Kidney (tissue), 14 donors: ENCODE results near the gene RTRAF. TPM values are rescaled to one million over a fixed set of nuclear protein-coding genes. Genes with fewer than 3 reads are reported as not detected.

Experiments
- DNase-seq, 5 donors: peaks; one replicate each; pipeline ENCODE4 v3.0.0-alpha.2; 2013 to 2020
- FAIRE-seq: peaks from 2 replicates; lab custom pipeline; 2012; peaks lifted over from hg19 to GRCh38; lab: Jason Lieb, UNC
- H3K27ac ChIP-seq, 2 donors: one replicate each; pipeline ENCODE4 v1.7.0; 2013; ENCODE audit warnings: low read depth in 2 of 2, low read length in 2 of 2, inconsistent platforms in 1 of 2
- H3K27me3 ChIP-seq: one replicate; pipeline ENCODE4 v1.7.1; 2013; ENCODE audit warnings: low read length, inconsistent platforms; ENCODE audit not compliant: control insufficient read depth, insufficient read depth
- H3K36me3 ChIP-seq, 3 donors: one replicate each; pipeline versions ENCODE4 v1.7.0 to v1.7.1; 2013; ENCODE audit warnings: low read length in 3 of 3, control low read depth in 1 of 3, inconsistent platforms in 1 of 3; ENCODE audit not compliant: insufficient read depth in 3 of 3, control insufficient read depth in 2 of 3
- H3K4me1 ChIP-seq, 3 donors: one replicate each; pipeline versions ENCODE4 v1.7.0 to v1.7.1; 2013; ENCODE audit warnings: low read length in 3 of 3, inconsistent platforms in 1 of 3, low read depth in 1 of 3; ENCODE audit not compliant: control insufficient read depth in 2 of 3, insufficient read depth in 2 of 3
- H3K4me3 ChIP-seq, 3 donors: one replicate each; pipeline versions ENCODE4 v1.7.0 to v1.8.1; 2013; ENCODE audit warnings: low read length in 3 of 3, control low read depth in 1 of 3, inconsistent platforms in 1 of 3
- H3K9ac ChIP-seq, 3 donors: one replicate each; pipeline versions ENCODE4 v1.7.0 to v1.7.1; 2013; ENCODE audit warnings: low read length in 3 of 3, control low read depth in 1 of 3, inconsistent platforms in 1 of 3
- H3K9me3 ChIP-seq, 3 donors: one replicate each; pipeline versions ENCODE4 v1.7.0 to v1.7.1; 2013; ENCODE audit warnings: low read length in 3 of 3, control low read depth in 1 of 3, inconsistent platforms in 1 of 3; ENCODE audit not compliant: control insufficient read depth in 2 of 3, insufficient read depth in 1 of 3
- CTCF ChIP-seq: IDR thresholded peaks from 3 replicates; pipeline ENCODE4 v1.5.1; 2012; ENCODE audit warnings: mild to moderate bottlenecking, moderate library complexity, borderline replicate concordance; ENCODE audit not compliant: insufficient read depth; ENCODE audit errors: extremely low read depth
- intact Hi-C: fragments of 100-400 bp; cut with DNase I; formaldehyde crosslinking; loops from one replicate; pipeline ENCODE4 v1.11.1; 2022
- polyA plus RNA-seq: library from polyadenylated mRNA; stranded (reverse); fragments of 350-450 nt; fragmentation: Illumina TruSeq; extraction: RNeasy Lipid Tissue Mini Kit (QIAGEN cat#74804); gene quantifications from one replicate; pipeline ENCODE4 v1.2.3, GENCODE V29; 2014; ENCODE audit warnings: low read depth, low replicate concordance; ENCODE audit not compliant: insufficient read depth
- total RNA-seq: library from RNA; stranded (reverse); fragmentation: NEBNext Ultra II Directional; extraction: Animal tissue kit (Norgen Biotek cat#: 25700); gene quantifications from one replicate; pipeline ENCODE4 v1.2.1, GENCODE V29; 2021
- donor health status: control.
- donor health status: control.
- donor health status: control.
- donor health status: control.
- donor health status: control.
- donor health status: DM: yes; HTN: yes; CAD: no.
- donor health status: Normal renal cell carcinoma (clear cell type).

The RTRAF gene
- total and polyA plus RNA-seq, 2 donors from 2014 or later, result 116 to 250 TPM

- Histone ChIP-seq H3K36me3 (peaks cover 0 to 17% (median 0%) of the 10 kb centered on the region in 3 donors), H3K9me3 (no peaks in the 10 kb centered on the region)
- no peak for FAIRE-seq
Observed at GRCh38 chr14:51990488-51990887, 1.1 kb downstream of the RTRAF start.

GRCh38 chr14:51993285-51993920 lies 4.1 kb downstream of the RTRAF start:
- no peak overlapping the region for H3K4me3 ChIP-seq
- H3K9me3 ChIP-seq, result no peaks in the 10 kb centered on the region
- TF ChIP-seq CTCF, result no peak
- no peak overlapping the region for H3K27ac ChIP-seq
- H3K36me3 ChIP-seq, result peaks cover 0 to 17% (median 5%) of the 10 kb centered on the region in 3 donors
- intact Hi-C loops, result no loop called here
- no peaks in the 10 kb centered on the region for H3K27me3 ChIP-seq
- FAIRE-seq (no peak), DNase-seq (no peak)
- peaks cover 0 to 5% (median 3%) of the 10 kb centered on the region in 3 donors for H3K4me1 ChIP-seq
- H3K9ac ChIP-seq, result no peak overlapping the region

More at GRCh38 chr14:51990488-51990887, 1.1 kb downstream of the RTRAF start:
- intact Hi-C loops, result no loop called here
- H3K4me3 ChIP-seq, result peak overlapping the region; percentile 59 to 99 (median 70)
- H3K4me1 ChIP-seq, result peaks cover 0 to 6% (median 3%) of the 10 kb centered on the region in 3 donors
- no peaks in the 10 kb centered on the region for H3K27me3 ChIP-seq
- no peak overlapping the region for H3K27ac ChIP-seq
- DNase-seq, result no peak
- peak overlapping the region; percentile 31 to 77 (median 55) for H3K9ac ChIP-seq
- no peak for TF ChIP-seq CTCF

- Histone ChIP-seq H3K27me3 (no peaks in the 10 kb centered on the region), H3K9me3 (no peaks in the 10 kb centered on the region), H3K36me3 (peaks cover 0 to 22% (median 6%) of the 10 kb centered on the region in 3 donors), H3K4me3 (no peak overlapping the region), H3K27ac (no peak overlapping the region), H3K4me1 (no peaks in the 10 kb centered on the region), H3K9ac (no peak overlapping the region)
- peak; percentile 58 for TF ChIP-seq CTCF
- DNase-seq (peak in 2 of 5 donors; percentile 26 to 55), FAIRE-seq (peak; percentile 86)
- intact Hi-C loops, result no loop called here
Observed at GRCh38 chr14:51996148-51996746, 6.9 kb downstream of the RTRAF start.
